Measurements from ENCODE around the gene SLC39A2. TPM values are rescaled to one million over a fixed set of nuclear protein-coding genes. Genes with fewer than 3 reads are reported as not detected.
A peak's percentile ranks its signal among the peaks of the same experiment; 100 is the strongest.
"Not testable (repeated sequence)": the region's sequence is repeated elsewhere in the genome, so short reads cannot be mapped to it uniquely, and the experiment has no call there.

The SLC39A2 gene
- total and polyA plus RNA-seq, 9 of the 15 experiments (the other 6 are each of a cell fraction or from before 2014, with no cell fraction given), result 0.06 to 0.09 TPM; not detected in 7

- no peak for TF ChIP-seq PRDM10 (IDR thresholded peaks at IDR 0.05; ENCODE audit: partially characterized antibody)
- no peak for TF ChIP-seq E2F5 (CRISPR knock-in tag; IDR thresholded peaks at IDR 0.05)
- no peak for TF ChIP-seq FOXJ2 (tag; IDR thresholded peaks at IDR 0.05)
These were observed 2.1 kb downstream of the SLC39A2 start (continued) for GRCh38 chr14:21001218-21001617.

GRCh38 chr14:21003788-21004346 lies 4.8 kb downstream of the SLC39A2 start:
- BruUV-seq (replicated peaks), result no TSS peak
- no peaks in the 10 kb centered on the region for H3K79me2 ChIP-seq (ENCODE audit: control insufficient read depth, insufficient read depth, low read length)
- H3K27ac ChIP-seq (ENCODE audit: extremely low read depth, low read depth, low read length), result no peak overlapping the region
- H3K4me1 ChIP-seq (replicated peaks in 1 of 2; ENCODE audit: control insufficient read depth in 2 of 2, insufficient read depth in 2 of 2, low read length in 2 of 2), result peaks cover 5 to 17% of the 10 kb centered on the region in 2 experiments; a peak in 3 of 5 replicates
- DNase-seq (ENCODE audit: extremely low read depth in 1 of 4, low spot score in 3 of 4) (no peak), FAIRE-seq (peak; percentile 40), ATAC-seq (no peak)
- no peaks in the 10 kb centered on the region for H3K36me3 ChIP-seq (ENCODE audit: control insufficient read depth, insufficient read depth, low read length)
- 67% methylated on average over 13 of the region's 14 CpGs for WGBS (ENCODE audit: insufficient coverage, low coverage, missing lambda C conversion rate)
- H3K9me3 ChIP-seq (replicated peaks; ENCODE audit: control insufficient read depth, insufficient read depth, low read depth, low read length), result no peaks in the 10 kb centered on the region
- H3K4me3 ChIP-seq, result no peak overlapping the region
- intact Hi-C loops (cut with micrococcal nuclease), result no loop called here
- in situ Hi-C loops (cut with MboI), result no loop called here
- H3K9me1 ChIP-seq (ENCODE audit: control insufficient read depth, insufficient read depth, low read length), result no peaks in the 10 kb centered on the region
- CTCF ChIA-PET (ENCODE audit: low intra/inter-chr PET ratio), result no interaction called here
- TF ChIP-seq POLR2AphosphoS2 (IDR thresholded peaks at IDR 0.05; ENCODE audit: low read length), result no peak
- TF ChIP-seq GTF2E2 (tag; IDR thresholded peaks at IDR 0.05), result no peak
- no peak for TF ChIP-seq NELFE (IDR thresholded peaks at IDR 0.05; ENCODE audit: insufficient read depth, insufficient read length)
- TF ChIP-seq MCM7 (IDR thresholded peaks at IDR 0.05), result no peak
- no peak for TF ChIP-seq ETS1 (conservative IDR thresholded peaks at IDR 0.05; ENCODE audit: control insufficient read depth, low read depth, low read length)
- peak overlapping the region; percentile 77 for H2AFZ ChIP-seq (ENCODE audit: low read depth, low read length)
- H3K9ac ChIP-seq (ENCODE audit: insufficient read depth in 1 of 2, low read depth in 2 of 2, low read length in 2 of 2), result no peak overlapping the region
- H3K4me2 ChIP-seq (ENCODE audit: insufficient read depth, low read length), result no peak overlapping the region; the same call in 1 of the 2 replicates
- H3K27me3 ChIP-seq (ENCODE audit: control insufficient read depth in 2 of 2, insufficient read depth in 2 of 2, low read length in 2 of 2), result no peaks in the 10 kb centered on the region
- H4K20me1 ChIP-seq (replicated peaks; ENCODE audit: control insufficient read depth, insufficient read depth, low read length), result no peaks in the 10 kb centered on the region
- POLR2A ChIA-PET, result interaction anchor here (0.6 kb wide), 1 partner anchor 92 kb away, joined by 3 read pairs; no protein-coding TSS in a partner anchor

- H3K36me3 ChIP-seq (ENCODE audit: control insufficient read depth, insufficient read depth, low read length); in situ Hi-C loops (cut with MboI); H2AFZ ChIP-seq (ENCODE audit: low read depth, low read length); H3K27ac ChIP-seq (ENCODE audit: extremely low read depth, low read depth, low read length); FAIRE-seq; H3K9me1 ChIP-seq (ENCODE audit: control insufficient read depth, insufficient read depth, low read length); H3K4me1 ChIP-seq (replicated peaks in 1 of 2; ENCODE audit: control insufficient read depth in 2 of 2, insufficient read depth in 2 of 2, low read length in 2 of 2); DNase-seq (ENCODE audit: extremely low read depth in 1 of 4, low spot score in 3 of 4); H3K27me3 ChIP-seq (ENCODE audit: control insufficient read depth in 2 of 2, insufficient read depth in 2 of 2, low read length in 2 of 2); intact Hi-C loops (cut with micrococcal nuclease); H3K4me3 ChIP-seq; H3K79me2 ChIP-seq (ENCODE audit: control insufficient read depth, insufficient read depth, low read length); ATAC-seq; BruUV-seq (replicated peaks); H3K4me2 ChIP-seq (ENCODE audit: insufficient read depth, low read length); H3K9me3 ChIP-seq (replicated peaks; ENCODE audit: control insufficient read depth, insufficient read depth, low read depth, low read length); H3K9ac ChIP-seq (ENCODE audit: insufficient read depth in 1 of 2, low read depth in 2 of 2, low read length in 2 of 2); H4K20me1 ChIP-seq (replicated peaks; ENCODE audit: control insufficient read depth, insufficient read depth, low read length): not testable (repeated sequence)
- 21% methylated on average over 3 of the region's 3 CpGs for WGBS (ENCODE audit: insufficient coverage, low coverage, missing lambda C conversion rate)
- CTCF ChIA-PET (ENCODE audit: low intra/inter-chr PET ratio), result interaction anchor here (1.2 kb wide), 1 partner anchor 29 kb away, joined by 3 read pairs; no protein-coding TSS in a partner anchor
- POLR2A ChIA-PET, result interaction anchor here (0.9 to 1.4 kb wide), 2 partner anchors 14 to 95 kb away, joined by 3 to 4 read pairs; no protein-coding TSS in a partner anchor
These were observed 10.6 kb downstream of the SLC39A2 start for GRCh38 chr14:21009721-21010120.

Data from K562 (cell line).